Keratinocyte (primary cell): Measurements from ENCODE around the gene CST7. TPM values are rescaled to one million over a fixed set of nuclear protein-coding genes. Genes with fewer than 3 reads are reported as not detected.

Experiments used
- DNase-seq: peaks from one replicate; pipeline ENCODE4 v3.0.0-alpha.2; 2011; ENCODE audit warnings: low read depth, missing footprints, low spot score
- FAIRE-seq: peaks from 2 replicates; lab custom pipeline; 2011; peaks lifted over from hg19 to GRCh38; lab: Jason Lieb, UNC
- H2AFZ ChIP-seq: 2 replicates; pipeline ENCODE4 v1.6.0; 2012; ENCODE audit warnings: low read length, control low read depth, inconsistent platforms; ENCODE audit not compliant: control insufficient read depth
- H3K27ac ChIP-seq: 2 replicates; pipeline ENCODE4 v1.5.1; 2011; ENCODE audit warnings: low read length; ENCODE audit not compliant: control insufficient read depth, insufficient read depth
- H3K27me3 ChIP-seq: 3 replicates; pipeline ENCODE4 v1.6.0; 2011; ENCODE audit warnings: low read length; ENCODE audit not compliant: control insufficient read depth, insufficient read depth; ENCODE audit errors: extremely low read depth
- H3K36me3 ChIP-seq, 2 experiments: 2 replicates in 1 of 2; 3 replicates in 1 of 2; pipeline ENCODE4 v1.5.1; 2011; ENCODE audit warnings: low read length in 2 of 2, mild to moderate bottlenecking in 1 of 2; ENCODE audit not compliant: control insufficient read depth in 2 of 2, insufficient read depth in 2 of 2; ENCODE audit errors: extremely low read depth in 1 of 2
- H3K4me1 ChIP-seq: 3 replicates; pipeline ENCODE4 v1.5.1; 2011; ENCODE audit warnings: low read length; ENCODE audit not compliant: control insufficient read depth, insufficient read depth; ENCODE audit errors: extremely low read depth
- H3K4me2 ChIP-seq: 3 replicates; pipeline ENCODE4 v1.6.0; 2011; ENCODE audit warnings: low read depth, low read length; ENCODE audit not compliant: control insufficient read depth, insufficient read depth; ENCODE audit errors: extremely low read depth
- H3K4me3 ChIP-seq, 3 experiments: fragments of 200-600 bp in 1 of 3; sonication (generic) in 1 of 3; 2 replicates in 2 of 3; 3 replicates in 1 of 3; pipeline ENCODE4 v1.5.1; 2011 to 2016; ENCODE audit warnings: low read length in 3 of 3, mild to moderate bottlenecking in 3 of 3, control low read depth in 2 of 3, inconsistent platforms in 1 of 3, low read depth in 1 of 3, mixed read lengths in 1 of 3, mixed run types in 1 of 3, moderate library complexity in 1 of 3; ENCODE audit not compliant: control insufficient read depth in 2 of 3, insufficient read depth in 2 of 3; ENCODE audit errors: extremely low read depth in 1 of 3
- H3K79me2 ChIP-seq: 2 replicates; pipeline ENCODE4 v1.6.0; 2012; ENCODE audit warnings: low read length; ENCODE audit not compliant: control insufficient read depth, insufficient read depth
- H3K9ac ChIP-seq: 3 replicates; pipeline ENCODE4 v1.6.0; 2011; ENCODE audit warnings: low read length; ENCODE audit not compliant: control insufficient read depth, insufficient read depth; ENCODE audit errors: extremely low read depth
- H3K9me1 ChIP-seq: 3 replicates; pipeline ENCODE4 v1.6.0; 2011; ENCODE audit warnings: low read length; ENCODE audit not compliant: control insufficient read depth, insufficient read depth; ENCODE audit errors: extremely low read depth
- H3K9me3 ChIP-seq: 2 replicates; pipeline ENCODE4 v1.5.1; 2012; ENCODE audit warnings: low read depth, low read length; ENCODE audit not compliant: control insufficient read depth
- H4K20me1 ChIP-seq: 3 replicates; pipeline ENCODE4 v1.6.0; 2011; ENCODE audit warnings: low read length; ENCODE audit not compliant: control insufficient read depth, insufficient read depth; ENCODE audit errors: extremely low read depth
- EZH2 ChIP-seq: IDR thresholded peaks from one replicate; pipeline ENCODE4 v1.6.1; 2012; ENCODE audit warnings: inconsistent platforms, mild to moderate bottlenecking, low read length, moderate library complexity
- dilution Hi-C: fragments of 300-500 bp; cut with MboI; formaldehyde crosslinking; loops from one replicate; pipeline ENCODE4 v1.7.0; 2020; ENCODE audit warnings: low sequenced_read_pairs; ENCODE audit not compliant: extremely low pct_ligation_motif_present
- polyA plus RNA-seq, 5 experiments: library from polyadenylated mRNA; depleted of rRNA in 3 of 5; stranded (reverse) in 3 of 5; stranded (forward) in 1 of 5; unstranded in 1 of 5; fragments of >200 nt; gene quantifications; 1 replicate in 1 of 5; 2 replicates in 3 of 5; 3 replicates in 1 of 5; pipeline versions ENCODE4 v1.2.1 to v1.2.3, GENCODE V29; 2011 to 2012; ENCODE audit warnings: missing spikeins in 2 of 5, low read depth in 1 of 5, low replicate concordance in 1 of 5
- small RNA-seq, 3 experiments: library from RNA; depleted of rRNA; stranded (forward); fragments of <200 nt; gene quantifications; one replicate each; pipeline ENCODE3, GENCODE V24; 2012; ENCODE audit warnings: low read depth in 3 of 3, low replicate concordance in 1 of 3; ENCODE audit not compliant: insufficient read length in 3 of 3
- TF ChIP-seq, protein P1 (sequence below), 3 experiments: IDR thresholded peaks in 1 of 3; conservative IDR thresholded peaks in 1 of 3; optimal IDR thresholded peaks in 1 of 3; 2 replicates in 2 of 3; 3 replicates in 1 of 3; pipeline versions ENCODE3 to v1.5.1; 2011; ENCODE audit warnings: low read length in 3 of 3, mild to moderate bottlenecking in 3 of 3, moderate library complexity in 2 of 3, control low read depth in 1 of 3, inconsistent platforms in 1 of 3; ENCODE audit not compliant: insufficient read depth in 2 of 3; ENCODE audit errors: extremely low read depth in 1 of 3

Gene CST7
- polyA plus RNA-seq, 1 donor (not counting 4 experiments of a cell fraction or from before 2014, with no cell fraction given) = not detected

DNA sequence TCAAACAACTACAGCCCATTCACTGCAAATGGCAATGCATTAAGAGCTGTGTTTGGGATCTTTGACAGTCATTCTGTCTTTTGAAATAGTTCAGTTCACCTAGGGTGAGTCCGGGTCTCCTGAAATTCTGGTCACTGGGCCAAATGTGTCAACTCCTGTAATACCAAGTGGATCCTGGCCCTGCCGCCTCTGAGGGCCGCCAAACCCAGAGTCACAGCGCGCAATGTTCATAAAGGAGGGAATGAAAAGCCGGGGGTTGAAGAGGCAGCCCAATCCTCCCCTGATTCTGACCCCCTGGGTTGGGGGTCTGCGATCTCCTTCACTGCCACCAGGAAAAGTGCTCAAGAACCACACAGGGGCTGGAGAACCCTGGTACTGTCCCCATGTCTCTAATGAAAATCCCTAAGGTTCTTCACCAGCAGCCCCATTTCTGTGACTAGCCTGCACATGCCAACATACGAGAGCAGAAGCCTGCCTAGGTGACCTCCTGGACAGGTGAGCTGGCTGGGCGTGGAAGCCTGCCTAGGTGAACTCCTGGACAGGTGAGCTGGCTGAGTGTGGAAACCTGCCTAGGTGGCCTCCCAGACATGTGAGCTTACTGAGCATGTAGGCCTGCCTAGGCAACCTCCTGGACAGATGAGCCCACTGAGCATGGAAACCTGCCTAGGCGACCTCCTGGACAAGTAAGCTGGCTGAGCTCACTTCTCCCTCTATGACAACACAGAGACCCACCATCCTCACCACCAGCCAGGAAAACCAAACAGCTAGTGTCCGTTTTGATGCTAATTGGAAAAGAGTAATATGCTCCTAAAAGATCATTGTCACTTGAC, 59.5 kb downstream of the CST7 start:
- Histone ChIP-seq H3K4me3 (no peak overlapping the region), H3K9me1 (no peaks in the 10 kb centered on the region), H3K9me3 (no peaks in the 10 kb centered on the region), H3K27ac (no peak overlapping the region), H4K20me1 (no peaks in the 10 kb centered on the region), H2AFZ (no peak overlapping the region), H3K9ac (no peak overlapping the region), H3K27me3 (no peaks in the 10 kb centered on the region), H3K36me3 (no peaks in the 10 kb centered on the region), H3K79me2 (no peaks in the 10 kb centered on the region), H3K4me2 (no peak overlapping the region), H3K4me1 (no peaks in the 10 kb centered on the region)
- TF ChIP-seq, protein P1, sequence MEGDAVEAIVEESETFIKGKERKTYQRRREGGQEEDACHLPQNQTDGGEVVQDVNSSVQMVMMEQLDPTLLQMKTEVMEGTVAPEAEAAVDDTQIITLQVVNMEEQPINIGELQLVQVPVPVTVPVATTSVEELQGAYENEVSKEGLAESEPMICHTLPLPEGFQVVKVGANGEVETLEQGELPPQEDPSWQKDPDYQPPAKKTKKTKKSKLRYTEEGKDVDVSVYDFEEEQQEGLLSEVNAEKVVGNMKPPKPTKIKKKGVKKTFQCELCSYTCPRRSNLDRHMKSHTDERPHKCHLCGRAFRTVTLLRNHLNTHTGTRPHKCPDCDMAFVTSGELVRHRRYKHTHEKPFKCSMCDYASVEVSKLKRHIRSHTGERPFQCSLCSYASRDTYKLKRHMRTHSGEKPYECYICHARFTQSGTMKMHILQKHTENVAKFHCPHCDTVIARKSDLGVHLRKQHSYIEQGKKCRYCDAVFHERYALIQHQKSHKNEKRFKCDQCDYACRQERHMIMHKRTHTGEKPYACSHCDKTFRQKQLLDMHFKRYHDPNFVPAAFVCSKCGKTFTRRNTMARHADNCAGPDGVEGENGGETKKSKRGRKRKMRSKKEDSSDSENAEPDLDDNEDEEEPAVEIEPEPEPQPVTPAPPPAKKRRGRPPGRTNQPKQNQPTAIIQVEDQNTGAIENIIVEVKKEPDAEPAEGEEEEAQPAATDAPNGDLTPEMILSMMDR (optimal IDR thresholded peaks at IDR 0.05 in 1 of 3, IDR thresholded peaks at IDR 0.05 in 1 of 3, conservative IDR thresholded peaks at IDR 0.05 in 1 of 3; ENCODE audit: extremely low read depth in 1 of 3, insufficient read depth in 2 of 3, low read length in 3 of 3) = no peak
- no peak for TF ChIP-seq EZH2
- no peak for DNase-seq
- FAIRE-seq = no peak
- dilution Hi-C loops = no loop called here

Small RNA genes lying within 50 kb of the gene (small RNA-seq; reads per million reads assigned to genes)
- gene RNU6-1257P = 0 reads per million in 3 experiments

Other genes with a start within 250 kb of the CST7 start
- 43.2 to 51.9 TPM (median 48.9 TPM) in 3 replicates for gene APMAP, start 43.5 kb downstream of the CST7 start, polyA plus RNA-seq
- 1.1 to 1.7 TPM (median 1.5 TPM) in 3 replicates for gene ACSS1, start 108.9 kb downstream of the CST7 start, polyA plus RNA-seq
- gene VSX1, start 132.9 kb downstream of the CST7 start, polyA plus RNA-seq = not detected in 3 replicates
- gene ENTPD6, start 246.4 kb downstream of the CST7 start, polyA plus RNA-seq = 57.8 to 62.0 TPM (median 58.0 TPM) in 3 replicates